Endothelial cell of umbilical vein (primary cell): ENCODE results near the gene MUC4. TPM values are rescaled to one million over a fixed set of nuclear protein-coding genes. Genes with fewer than 3 reads are reported as not detected.

ENCODE experiments used
- BruUV-seq: library from RNA; stranded (reverse); fragments of 400-500 nt; replicated peaks from 2 replicates; lab custom pipeline; 2021; lab: Mats Ljungman, UMichigan
- CTCF ChIA-PET: fragments of 300-600, 350-600 bp; sonication (Branson Sonifier 250); formaldehyde crosslinking; loops from one replicate; lab custom pipeline; 2021; ENCODE audit warnings: antibody characterized with exemption, inconsistent platforms; lab: Charles Lee
- POLR2A ChIA-PET: fragments of 300-600, 350-600 bp; sonication (Branson Sonifier 250); formaldehyde crosslinking; loops from one replicate; lab custom pipeline; 2021; ENCODE audit warnings: antibody characterized with exemption, inconsistent platforms; lab: Charles Lee
- DNase-seq: peaks from one replicate; pipeline ENCODE4 v3.0.0-alpha.2; 2011; ENCODE audit warnings: low read depth, low spot score
- FAIRE-seq: peaks from 2 replicates; lab custom pipeline; 2011; peaks lifted over from hg19 to GRCh38; lab: Jason Lieb, UNC
- H2AFZ ChIP-seq: 2 replicates; pipeline ENCODE4 v1.6.0; 2012; ENCODE audit warnings: low read depth, low read length, control low read depth, inconsistent platforms
- H3K27ac ChIP-seq: 2 replicates; pipeline ENCODE4 v1.5.1; 2011; ENCODE audit warnings: low read depth, mild to moderate bottlenecking, control low read depth, low read length, moderate library complexity; ENCODE audit not compliant: insufficient read depth
- H3K27me3 ChIP-seq, 2 experiments: 2 replicates each; pipeline versions ENCODE4 v1.6.0 to v1.6.1; 2011; ENCODE audit warnings: low read length in 2 of 2, mixed read lengths in 1 of 2; ENCODE audit not compliant: control insufficient read depth in 2 of 2, insufficient read depth in 2 of 2
- H3K36me3 ChIP-seq, 2 experiments: 2 replicates in 1 of 2; 3 replicates in 1 of 2; pipeline ENCODE4 v1.5.1; 2011; ENCODE audit warnings: low read length in 2 of 2, mild to moderate bottlenecking in 1 of 2, moderate library complexity in 1 of 2; ENCODE audit not compliant: control insufficient read depth in 2 of 2, insufficient read depth in 2 of 2; ENCODE audit errors: extremely low read depth in 1 of 2
- H3K4me1 ChIP-seq: 3 replicates; pipeline ENCODE4 v1.5.1; 2011; ENCODE audit warnings: mild to moderate bottlenecking, low read length; ENCODE audit not compliant: control insufficient read depth, insufficient read depth; ENCODE audit errors: extremely low read depth
- H3K4me2 ChIP-seq: 2 replicates; pipeline ENCODE4 v1.6.1; 2011; ENCODE audit warnings: low read length, control low read depth, mixed read lengths; ENCODE audit not compliant: insufficient read depth
- H3K4me3 ChIP-seq, 3 experiments: fragments of 200-600 bp in 1 of 3; sonication (generic), shearing (Covaris generic) in 1 of 3; replicated peaks in 1 of 3; 2 replicates each; pipeline ENCODE4 v1.5.1; 2011 to 2016; ENCODE audit warnings: control low read depth in 3 of 3, low read length in 3 of 3, mild to moderate bottlenecking in 2 of 3, inconsistent platforms in 1 of 3, low read depth in 1 of 3, moderate library complexity in 1 of 3; ENCODE audit not compliant: insufficient read depth in 1 of 3
- H3K79me2 ChIP-seq: 2 replicates; pipeline ENCODE4 v1.6.0; 2012; ENCODE audit warnings: low read length, inconsistent platforms; ENCODE audit not compliant: control insufficient read depth, insufficient read depth
- H3K9ac ChIP-seq: replicated peaks from 2 replicates; pipeline ENCODE3; 2011; ENCODE audit warnings: low read length, control low read depth; ENCODE audit not compliant: insufficient read depth; ENCODE audit errors: extremely low read depth
- H3K9me1 ChIP-seq: replicated peaks from 3 replicates; pipeline ENCODE4 v1.6.0; 2011; ENCODE audit warnings: mild to moderate bottlenecking, low read length; ENCODE audit not compliant: control insufficient read depth, insufficient read depth; ENCODE audit errors: extremely low read depth
- H3K9me3 ChIP-seq: replicated peaks from 2 replicates; pipeline ENCODE4 v1.5.1; 2012; ENCODE audit warnings: low read length, inconsistent platforms; ENCODE audit not compliant: control insufficient read depth, insufficient read depth
- H4K20me1 ChIP-seq: replicated peaks from 2 replicates; pipeline ENCODE3; 2011; ENCODE audit warnings: mild to moderate bottlenecking, low read length; ENCODE audit not compliant: control insufficient read depth, insufficient read depth; ENCODE audit errors: extremely low read depth
- CTCF ChIP-seq, 2 donors: IDR thresholded peaks; 1 replicate in 1 of 2; 2 replicates in 1 of 2; pipeline ENCODE4 v1.5.1; 2011; ENCODE audit warnings: low read length in 2 of 2, mild to moderate bottlenecking in 2 of 2, moderate library complexity in 2 of 2, control low read depth in 1 of 2, inconsistent platforms in 1 of 2, low read depth in 1 of 2; ENCODE audit not compliant: insufficient read depth in 1 of 2; ENCODE audit errors: extremely low read depth in 1 of 2
- FOS ChIP-seq: IDR thresholded peaks from 2 replicates; pipeline ENCODE4 v1.6.1; 2011; ENCODE audit warnings: mild to moderate bottlenecking, low read length, moderate library complexity, borderline replicate concordance; ENCODE audit not compliant: insufficient read depth
- GATA2 ChIP-seq: IDR thresholded peaks from 2 replicates; pipeline ENCODE4 v1.7.0; 2011; ENCODE audit warnings: low read depth, mild to moderate bottlenecking, moderate library complexity, mixed read lengths, low read length; ENCODE audit not compliant: insufficient read length, insufficient read depth
- MYC ChIP-seq: IDR thresholded peaks from one replicate; pipeline ENCODE4 v1.6.1; 2011; ENCODE audit warnings: mild to moderate bottlenecking, low read depth, low read length
- POLR2A ChIP-seq: IDR thresholded peaks from 2 replicates; pipeline ENCODE4 v1.6.1; 2012; ENCODE audit warnings: low read depth, mild to moderate bottlenecking, control low read depth, low read length
- POLR2AphosphoS5 ChIP-seq: IDR thresholded peaks from 2 replicates; pipeline ENCODE4 v1.6.1; 2012; ENCODE audit warnings: low read depth, mild to moderate bottlenecking, control low read depth, low read length, moderate library complexity; ENCODE audit not compliant: insufficient read depth
- dilution Hi-C: fragments of 300-500 bp; cut with MboI; formaldehyde crosslinking; loops from one replicate; pipeline ENCODE4 v1.15.0; 2019; ENCODE audit warnings: low sequenced_read_pairs; ENCODE audit not compliant: extremely low pct_ligation_motif_present
- intact Hi-C: fragments of 100-400 bp; cut with micrococcal nuclease; formaldehyde crosslinking; loops from one replicate; pipeline ENCODE4 v1.10.0; 2022
- polyA plus RNA-seq, 4 experiments: library from polyadenylated mRNA; depleted of rRNA in 3 of 4; stranded (reverse) in 3 of 4; unstranded in 1 of 4; fragments of >200 nt; gene quantifications; 2 replicates each; pipeline versions ENCODE4 v1.2.1 to v1.2.3, GENCODE V29; 2011 to 2012; ENCODE audit warnings: missing spikeins in 1 of 4
- total RNA-seq: library from RNA; stranded (reverse); gene quantifications from 2 replicates; pipeline ENCODE4 v1.2.3, GENCODE V29; 2021
- TF ChIP-seq, protein P1 (sequence below): IDR thresholded peaks from 2 replicates; pipeline ENCODE4 v1.6.1; 2011; ENCODE audit not compliant: insufficient read depth, insufficient read length

MUC4 gene
- total and polyA plus RNA-seq, 2 donors (not counting 3 experiments of a cell fraction or from before 2014, with no cell fraction given), result 0.04 TPM; not detected in 1

DNA sequence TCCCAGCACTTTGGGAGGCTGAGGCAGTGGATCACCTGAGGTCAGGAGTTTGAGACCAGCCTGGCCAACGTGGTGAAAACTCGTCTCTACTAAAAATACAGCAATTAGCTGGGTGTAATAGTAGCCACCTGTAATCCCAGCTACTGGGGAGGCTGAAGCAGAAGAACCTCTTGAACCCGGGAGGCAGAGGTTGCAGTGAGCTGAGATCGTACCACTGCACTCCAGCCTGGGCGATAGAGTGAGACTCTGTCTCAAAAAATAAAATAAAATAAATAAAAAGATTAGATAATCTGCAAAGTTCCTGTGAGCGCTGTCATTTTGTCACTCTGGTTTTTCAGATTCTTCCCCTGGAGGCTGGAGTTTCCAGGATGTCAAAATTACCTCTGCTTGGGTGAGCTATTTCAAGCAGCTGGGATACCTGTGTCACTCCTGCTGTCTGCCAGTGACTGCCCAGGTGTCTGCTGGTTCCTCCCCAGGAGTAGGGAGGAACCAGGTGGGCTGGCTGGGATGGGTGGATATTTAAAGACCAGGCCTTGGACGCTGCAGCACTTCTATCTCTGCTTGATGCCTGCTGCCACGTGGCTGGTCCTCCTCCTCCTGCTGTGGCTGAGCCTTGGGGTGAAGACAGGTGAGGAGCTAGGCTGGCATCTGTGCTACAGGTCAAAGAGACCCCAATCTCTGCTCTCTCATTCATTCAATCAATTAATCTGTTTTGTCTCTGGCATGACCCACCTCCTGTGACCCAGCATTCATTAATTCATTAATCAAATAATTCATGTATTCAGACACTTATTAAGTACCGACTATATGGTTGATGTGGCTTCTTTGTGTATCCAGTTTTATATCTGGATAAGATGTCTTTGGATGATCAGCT is 110.5 kb downstream of the MUC4 start:
- dilution Hi-C loops, result no loop called here
- Histone ChIP-seq H2AFZ (no peak overlapping the region), H3K9me3 (no peaks in the 10 kb centered on the region), H3K4me2 (no peak overlapping the region), H4K20me1 (no peaks in the 10 kb centered on the region), H3K9me1 (no peaks in the 10 kb centered on the region), H3K4me1 (no peaks in the 10 kb centered on the region), H3K4me3 (no peak overlapping the region), H3K9ac (no peak overlapping the region), H3K27ac (no peak overlapping the region), H3K27me3 (peaks cover 0 to 2% of the 10 kb centered on the region in 2 experiments), H3K79me2 (no peaks in the 10 kb centered on the region), H3K36me3 (no peaks in the 10 kb centered on the region)
- no peak for DNase-seq
- FAIRE-seq, result no peak
- no peak for TF ChIP-seq CTCF (IDR thresholded peaks at IDR 0.05; ENCODE audit: extremely low read depth in 1 of 2, insufficient read depth in 1 of 2, low read depth in 1 of 2, low read length in 2 of 2)
- TF ChIP-seq POLR2AphosphoS5, result no peak
- TF ChIP-seq FOS, result no peak
- BruUV-seq, result no TSS peak
- CTCF ChIA-PET, result interaction anchor here (1.2 kb wide), 1 partner anchor 149 kb away, joined by 3 read pairs; no protein-coding TSS in a partner anchor
- intact Hi-C loops, result no loop called here
- POLR2A ChIA-PET, result no interaction called here

GRCh38 chr3:195700319-195700718 is 111.4 kb downstream of the MUC4 start:
- H3K4me3 ChIP-seq, result no peak overlapping the region
- no TSS peak for BruUV-seq
- H2AFZ ChIP-seq, result no peak overlapping the region
- intact Hi-C loops, result no loop called here
- CTCF ChIA-PET, result interaction anchor here (0.7 kb wide), 1 partner anchor 13 kb away, joined by 6 read pairs; no protein-coding TSS in a partner anchor
- POLR2A ChIA-PET, result no interaction called here
- H4K20me1 ChIP-seq, result no peaks in the 10 kb centered on the region
- no peaks in the 10 kb centered on the region for H3K9me1 ChIP-seq
- no peaks in the 10 kb centered on the region for H3K36me3 ChIP-seq
- no peak overlapping the region for H3K9ac ChIP-seq
- TF ChIP-seq, protein P1, sequence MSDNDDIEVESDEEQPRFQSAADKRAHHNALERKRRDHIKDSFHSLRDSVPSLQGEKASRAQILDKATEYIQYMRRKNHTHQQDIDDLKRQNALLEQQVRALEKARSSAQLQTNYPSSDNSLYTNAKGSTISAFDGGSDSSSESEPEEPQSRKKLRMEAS, result no peak
- TF ChIP-seq GATA2, result no peak
- no peak for TF ChIP-seq POLR2AphosphoS5
- no peak for TF ChIP-seq MYC
- TF ChIP-seq POLR2A, result no peak
- H3K4me1 ChIP-seq, result no peaks in the 10 kb centered on the region
- FAIRE-seq, result no peak
- dilution Hi-C loops, result no loop called here
- H3K27me3 ChIP-seq, result no peaks in the 10 kb centered on the region
- no peaks in the 10 kb centered on the region for H3K79me2 ChIP-seq
- H3K4me2 ChIP-seq, result no peak overlapping the region
- no peak overlapping the region for H3K27ac ChIP-seq
- DNase-seq, result no peak
- no peaks in the 10 kb centered on the region for H3K9me3 ChIP-seq
